KMS-11 (cell line): Measurements from ENCODE around the gene ST7.

ENCODE experiments used
- H2AFZ ChIP-seq: fragments of 200-600 bp; sonication (generic); 2 replicates; pipeline ENCODE4 v1.6.1; 2016; ENCODE audit warnings: antibody characterized with exemption, mixed run types, low read depth
- H3K27ac ChIP-seq: fragments of 200-600 bp; sonication (generic); 2 replicates; pipeline ENCODE4 v1.6.1; 2016; ENCODE audit warnings: mild to moderate bottlenecking, mixed run types
- H3K27me3 ChIP-seq: fragments of 200-600 bp; sonication (generic); 2 replicates; pipeline ENCODE4 v1.6.1; 2017; ENCODE audit warnings: mild to moderate bottlenecking, low read depth, mixed run types, moderate library complexity; ENCODE audit not compliant: insufficient read depth
- H3K36me3 ChIP-seq: fragments of 200-600 bp; sonication (generic); 2 replicates; pipeline ENCODE4 v1.6.1; 2017; ENCODE audit warnings: mild to moderate bottlenecking, mixed run types; ENCODE audit not compliant: insufficient read depth
- H3K4me1 ChIP-seq: fragments of 200-600 bp; sonication (generic); 2 replicates; pipeline ENCODE4 v1.6.1; 2016; ENCODE audit warnings: mild to moderate bottlenecking, low read depth, mixed run types; ENCODE audit not compliant: poor library complexity, severe bottlenecking
- H3K4me2 ChIP-seq: fragments of 200-600 bp; sonication (generic); 2 replicates; pipeline ENCODE4 v1.7.0; 2016; ENCODE audit warnings: mild to moderate bottlenecking, mixed run types
- H3K4me3 ChIP-seq: fragments of 200-600 bp; sonication (generic); IDR thresholded peaks from 2 replicates; pipeline ENCODE4 v1.6.1; 2017; ENCODE audit warnings: low read depth, low read length, mixed read lengths; ENCODE audit not compliant: insufficient read depth
- H3K79me2 ChIP-seq: fragments of 200-600 bp; sonication (generic); 2 replicates; pipeline ENCODE4 v1.6.1; 2016; ENCODE audit warnings: low read depth, mixed run types; ENCODE audit not compliant: insufficient read depth
- H3K9ac ChIP-seq: fragments of 200-600 bp; sonication (generic); 2 replicates; pipeline ENCODE4 v1.6.1; 2016; ENCODE audit warnings: mild to moderate bottlenecking, mixed run types
- H4K20me1 ChIP-seq: fragments of 200-600 bp; sonication (generic); 2 replicates; pipeline ENCODE4 v1.6.1; 2016; ENCODE audit warnings: mild to moderate bottlenecking, mixed run types; ENCODE audit not compliant: insufficient read depth
- CTCF ChIP-seq: fragments of 200-600 bp; sonication (generic); conservative IDR thresholded peaks from 2 replicates; pipeline ENCODE4 v1.6.1; 2017; ENCODE audit warnings: low read depth, mild to moderate bottlenecking, antibody characterized with exemption, low read length, moderate library complexity, mixed read lengths

ST7 gene

GRCh38 chr7:117086788-117087187 lies 133.5 kb downstream of the ST7 start:
- no peak for TF ChIP-seq CTCF
- Histone ChIP-seq H3K27ac (no peak overlapping the region), H3K79me2 (no peaks in the 10 kb centered on the region), H3K27me3 (no peaks in the 10 kb centered on the region), H4K20me1 (no peaks in the 10 kb centered on the region), H3K36me3 (no peaks in the 10 kb centered on the region), H3K4me3 (no peak overlapping the region), H3K9ac (no peak overlapping the region), H3K4me2 (no peak overlapping the region), H3K4me1 (peaks cover 12% of the 10 kb centered on the region), H2AFZ (no peak overlapping the region)

GRCh38 chr7:117087639-117088396 lies 134.5 kb downstream of the ST7 start:
- Histone ChIP-seq H3K4me2 (no peak overlapping the region), H3K27ac (no peak overlapping the region), H2AFZ (no peak overlapping the region), H3K4me3 (no peak overlapping the region), H3K4me1 (peaks cover 12% of the 10 kb centered on the region), H3K36me3 (no peaks in the 10 kb centered on the region), H3K27me3 (no peaks in the 10 kb centered on the region), H3K9ac (no peak overlapping the region), H3K79me2 (no peaks in the 10 kb centered on the region), H4K20me1 (no peaks in the 10 kb centered on the region)
- no peak for TF ChIP-seq CTCF

GRCh38 chr7:117088623-117089194 lies 135.4 kb downstream of the ST7 start:
- Histone ChIP-seq H3K36me3 (no peaks in the 10 kb centered on the region), H2AFZ (no peak overlapping the region), H3K4me1 (peaks cover 12% of the 10 kb centered on the region), H3K27ac (no peak overlapping the region), H3K27me3 (no peaks in the 10 kb centered on the region), H3K4me3 (no peak overlapping the region), H3K9ac (no peak overlapping the region), H3K4me2 (no peak overlapping the region), H4K20me1 (no peaks in the 10 kb centered on the region), H3K79me2 (no peaks in the 10 kb centered on the region)
- no peak for TF ChIP-seq CTCF

- no peak overlapping the region for H3K4me3 ChIP-seq
- no peak for TF ChIP-seq CTCF
- no peak overlapping the region for H3K9ac ChIP-seq
- no peaks in the 10 kb centered on the region for H3K79me2 ChIP-seq
- H3K36me3 ChIP-seq, result no peaks in the 10 kb centered on the region
- no peaks in the 10 kb centered on the region for H4K20me1 ChIP-seq
- no peaks in the 10 kb centered on the region for H3K27me3 ChIP-seq
- no peak overlapping the region for H3K4me2 ChIP-seq
- H2AFZ ChIP-seq, result no peak overlapping the region
- H3K27ac ChIP-seq, result no peak overlapping the region
- peaks cover 12% of the 10 kb centered on the region for H3K4me1 ChIP-seq
These were observed 137.5 kb downstream of the ST7 start for GRCh38 chr7:117090791-117091190.
